Measurements from ENCODE around the gene TRAK2.
"Not testable (repeated sequence)": the region's sequence is repeated elsewhere in the genome, so short reads cannot be mapped to it uniquely, and the experiment has no call there.

TRAK2 gene

DNA sequence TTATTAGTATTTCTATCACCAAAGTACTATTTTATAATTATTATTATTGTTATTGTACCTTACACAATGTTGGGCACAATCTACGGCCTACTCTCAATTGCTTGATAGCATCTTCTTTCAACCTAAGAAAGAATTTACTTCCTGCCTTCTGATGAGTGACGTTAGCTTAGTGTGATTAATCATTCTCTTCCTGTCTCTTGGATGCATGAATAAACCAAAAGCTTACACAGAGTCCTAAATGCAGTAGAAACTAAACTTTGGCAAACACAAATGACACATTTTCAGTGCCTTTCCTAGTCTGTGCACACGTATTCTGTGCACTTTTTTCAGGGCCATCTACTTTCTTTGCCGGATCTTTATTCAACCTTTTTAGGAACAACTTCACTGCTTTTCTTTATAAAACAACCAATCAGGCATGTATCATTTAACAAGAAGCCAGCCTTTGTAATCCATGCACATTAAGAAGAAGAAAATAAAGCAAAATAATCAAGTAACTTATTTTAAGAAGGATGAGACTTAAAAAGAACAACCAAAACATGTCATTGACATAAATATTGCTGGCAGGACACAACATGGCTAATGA lies 19.1 kb downstream of the TRAK2 start:
- H3K4me3 ChIP-seq (ENCODE audit: low read depth, low read length), result no peak overlapping the region
- ChIA-PET CTCF (interaction anchor here (1.1 kb wide), 1 partner anchor 200 kb away, joined by 3 read pairs; no protein-coding TSS in a partner anchor), POLR2A (interaction anchor here (0.9 kb wide), 1 partner anchor 19 kb away, joined by 3 read pairs; the partner anchor contains the start of genes STRADB and TRAK2)
- DNase-seq (ENCODE audit: low read depth, low spot score), result no peak
- TF ChIP-seq, protein P1, sequence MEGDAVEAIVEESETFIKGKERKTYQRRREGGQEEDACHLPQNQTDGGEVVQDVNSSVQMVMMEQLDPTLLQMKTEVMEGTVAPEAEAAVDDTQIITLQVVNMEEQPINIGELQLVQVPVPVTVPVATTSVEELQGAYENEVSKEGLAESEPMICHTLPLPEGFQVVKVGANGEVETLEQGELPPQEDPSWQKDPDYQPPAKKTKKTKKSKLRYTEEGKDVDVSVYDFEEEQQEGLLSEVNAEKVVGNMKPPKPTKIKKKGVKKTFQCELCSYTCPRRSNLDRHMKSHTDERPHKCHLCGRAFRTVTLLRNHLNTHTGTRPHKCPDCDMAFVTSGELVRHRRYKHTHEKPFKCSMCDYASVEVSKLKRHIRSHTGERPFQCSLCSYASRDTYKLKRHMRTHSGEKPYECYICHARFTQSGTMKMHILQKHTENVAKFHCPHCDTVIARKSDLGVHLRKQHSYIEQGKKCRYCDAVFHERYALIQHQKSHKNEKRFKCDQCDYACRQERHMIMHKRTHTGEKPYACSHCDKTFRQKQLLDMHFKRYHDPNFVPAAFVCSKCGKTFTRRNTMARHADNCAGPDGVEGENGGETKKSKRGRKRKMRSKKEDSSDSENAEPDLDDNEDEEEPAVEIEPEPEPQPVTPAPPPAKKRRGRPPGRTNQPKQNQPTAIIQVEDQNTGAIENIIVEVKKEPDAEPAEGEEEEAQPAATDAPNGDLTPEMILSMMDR (IDR thresholded peaks at IDR 0.05; ENCODE audit: insufficient read depth, low read length, missing control alignments), result no peak

DNA sequence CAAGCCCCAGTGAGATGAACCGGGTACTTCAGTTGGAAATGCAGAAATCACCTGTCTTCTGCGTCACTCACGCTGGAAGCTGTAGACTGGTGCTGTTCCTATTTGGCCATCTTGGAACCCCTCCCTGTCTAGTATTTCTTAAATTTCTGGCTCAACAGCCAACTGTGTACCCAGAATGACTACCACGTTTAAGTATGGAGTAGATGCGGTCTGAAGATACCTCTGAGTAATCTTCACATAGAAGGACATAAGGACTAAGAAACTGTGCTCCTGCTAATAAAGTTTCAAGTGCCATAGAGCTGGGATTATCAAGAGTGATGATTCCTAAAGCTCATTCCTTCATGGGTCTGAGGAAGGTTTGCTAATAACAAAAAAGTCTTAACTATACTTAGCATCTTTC lies 20.4 kb downstream of the TRAK2 start:
- TF ChIP-seq, protein P1 (IDR thresholded peaks at IDR 0.05; ENCODE audit: insufficient read depth, low read length, missing control alignments), result no peak
- POLR2A ChIA-PET, result no interaction called here
- H3K4me3 ChIP-seq (ENCODE audit: low read depth, low read length), result no peak overlapping the region
- CTCF ChIA-PET, result interaction anchor here (0.6 kb wide), 1 partner anchor 16 kb away, joined by 3 read pairs; no protein-coding TSS in a partner anchor
- no peak for DNase-seq (ENCODE audit: low read depth, low spot score)

DNA sequence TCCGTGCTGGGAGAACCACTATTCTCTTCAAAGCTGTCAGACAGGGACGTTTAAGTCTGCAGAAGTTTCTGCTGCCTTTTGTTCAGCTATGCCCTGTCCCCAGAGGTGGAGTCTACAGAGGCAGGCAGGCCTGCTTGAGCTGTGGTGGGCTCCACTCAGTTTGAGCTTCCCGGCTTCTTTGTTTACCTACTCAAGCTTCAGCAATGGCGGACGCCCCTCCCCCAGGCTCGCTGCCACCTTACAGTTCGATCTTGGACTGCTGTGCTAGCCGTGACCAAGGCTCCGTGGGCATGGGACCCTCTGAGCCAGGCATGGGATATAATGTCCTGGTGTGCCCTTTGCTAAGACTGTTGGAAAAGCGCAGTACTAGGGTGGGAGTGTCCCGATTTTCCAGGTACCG lies 20.9 kb downstream of the TRAK2 start:
- POLR2A ChIA-PET; H3K4me3 ChIP-seq (ENCODE audit: low read depth, low read length); DNase-seq (ENCODE audit: low read depth, low spot score); CTCF ChIA-PET: not testable (repeated sequence)

DNA sequence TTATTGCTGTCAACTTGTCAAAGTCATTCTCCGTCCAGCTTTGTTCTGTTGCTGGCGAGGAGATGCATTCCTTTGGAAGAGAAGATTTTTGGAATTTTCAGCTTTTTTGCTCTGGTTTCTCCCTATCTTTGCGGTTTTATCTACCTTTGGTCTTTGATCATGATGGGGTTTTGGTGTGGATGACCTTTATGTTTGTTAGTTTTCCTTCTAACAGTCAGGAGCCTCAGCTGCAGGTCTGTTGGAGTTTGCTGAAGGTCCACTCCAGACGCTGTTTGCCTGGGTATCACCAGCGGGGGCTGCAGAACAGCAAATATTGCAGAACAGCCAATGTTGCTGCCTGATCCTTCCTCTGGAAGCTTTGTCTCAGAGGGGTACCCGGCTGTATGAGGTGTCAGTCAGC lies 21.4 kb downstream of the TRAK2 start:
- CTCF ChIA-PET, POLR2A ChIA-PET: not testable (repeated sequence)

DNA sequence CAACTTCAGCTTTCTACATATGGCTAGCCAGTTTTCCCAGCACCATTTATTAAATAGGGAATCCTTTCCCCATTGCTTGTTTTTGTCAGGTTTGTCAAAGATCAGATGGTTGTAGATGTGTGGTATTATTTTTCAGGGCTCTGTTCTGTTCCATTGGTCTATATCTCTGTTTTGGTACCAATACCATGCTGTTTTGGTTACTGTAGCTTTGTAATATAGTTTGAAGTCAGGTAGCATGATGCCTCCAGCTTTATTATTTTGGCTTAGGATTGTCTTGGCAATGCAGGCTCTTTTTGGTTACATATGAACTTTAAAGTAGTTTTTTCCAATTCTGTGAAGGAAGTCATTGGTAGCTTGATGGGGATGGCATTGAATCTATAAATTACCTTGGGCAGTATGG lies 22.9 kb downstream of the TRAK2 start:
- POLR2A ChIA-PET; DNase-seq (ENCODE audit: low read depth, low spot score); CTCF ChIA-PET; H3K4me3 ChIP-seq (ENCODE audit: low read depth, low read length): not testable (repeated sequence)

More for the DNA sequence above, 21.4 kb downstream of the TRAK2 start:
- not testable (repeated sequence) for DNase-seq (ENCODE audit: low read depth, low spot score); H3K4me3 ChIP-seq (ENCODE audit: low read depth, low read length)

DNA sequence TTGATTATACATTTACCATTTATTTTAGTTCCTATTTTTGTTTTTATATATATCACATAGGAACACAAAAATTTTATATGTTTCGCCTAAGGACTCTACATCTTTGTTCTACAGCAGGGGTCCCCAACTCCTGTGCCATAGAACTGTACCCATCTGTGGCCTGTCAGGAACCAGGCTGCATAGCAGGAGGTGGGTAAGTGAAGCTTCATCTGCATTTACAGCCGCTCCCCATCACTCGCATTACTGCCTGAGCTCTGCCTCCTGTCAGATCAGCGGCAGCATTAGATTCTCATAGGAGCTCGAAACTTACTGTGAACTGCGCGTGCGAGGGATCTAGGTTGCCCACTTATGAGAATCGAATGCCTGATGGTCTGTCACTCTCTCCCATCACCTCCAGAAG lies 25.3 kb downstream of the TRAK2 start:
- H3K4me3 ChIP-seq (ENCODE audit: low read depth, low read length), result no peak overlapping the region
- TF ChIP-seq, protein P1 (IDR thresholded peaks at IDR 0.05; ENCODE audit: insufficient read depth, low read length, missing control alignments), result no peak
- ChIA-PET CTCF (interaction anchor here (1.4 to 1.9 kb wide), 2 partner anchors 10 to 19 kb away, joined by 3 to 6 read pairs; no protein-coding TSS in a partner anchor), POLR2A (no interaction called here)
- DNase-seq (ENCODE audit: low read depth, low spot score), result no peak

DNA sequence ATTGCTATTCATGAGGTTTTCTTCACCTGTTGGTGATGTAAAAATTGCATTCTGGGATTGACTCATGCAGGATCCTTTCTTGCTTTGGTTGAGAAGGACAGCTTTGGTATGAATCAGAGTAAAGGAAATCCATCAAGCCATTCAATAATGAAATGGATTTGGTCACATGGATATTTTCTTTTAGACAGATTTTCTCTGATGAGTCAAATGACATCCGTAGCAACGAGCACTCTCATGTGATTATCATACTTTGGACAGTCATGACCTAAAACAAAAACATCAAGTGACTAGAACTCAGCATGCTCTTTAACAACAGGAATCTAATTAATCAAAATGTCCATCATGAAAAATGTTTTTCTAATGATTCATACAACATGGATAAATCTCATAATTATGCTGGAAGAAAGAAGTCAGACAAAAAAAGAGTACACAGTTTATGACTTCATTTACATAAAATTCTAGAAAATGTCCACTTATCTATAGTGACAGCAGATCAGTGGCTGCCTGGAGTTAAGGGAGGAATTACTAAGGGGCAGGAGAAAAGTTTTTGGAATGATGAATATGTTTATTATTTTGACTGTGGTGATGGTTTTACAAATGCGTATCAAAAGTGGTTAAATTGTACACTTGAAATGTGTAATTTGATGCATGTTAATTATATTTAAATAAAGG lies 30.7 kb downstream of the TRAK2 start:
- no peak for DNase-seq (ENCODE audit: low read depth, low spot score)
- ChIA-PET CTCF (no interaction called here), POLR2A (no interaction called here)
- H3K4me3 ChIP-seq (ENCODE audit: low read depth, low read length), result no peak overlapping the region
- TF ChIP-seq, protein P1 (IDR thresholded peaks at IDR 0.05; ENCODE audit: insufficient read depth, low read length, missing control alignments), result no peak

DNA sequence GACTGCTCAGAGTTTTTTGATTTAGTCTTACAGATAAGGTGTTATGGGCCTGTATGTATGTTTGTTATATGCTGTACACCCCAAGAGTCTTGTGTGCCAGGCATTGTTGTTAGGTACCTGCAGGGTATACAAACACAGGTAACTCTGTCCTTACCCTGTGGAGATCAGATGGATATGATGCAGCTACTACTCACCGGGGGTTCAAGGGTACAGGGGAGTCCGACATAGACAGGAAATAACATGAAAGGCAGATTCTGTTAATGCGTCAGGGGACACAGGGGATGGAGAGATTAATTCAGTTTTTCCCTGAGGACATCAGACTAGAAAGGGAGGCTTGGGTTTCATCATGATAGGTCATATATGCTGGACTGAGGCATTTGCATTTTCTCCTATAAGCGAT lies 31.3 kb downstream of the TRAK2 start:
- TF ChIP-seq, protein P1 (IDR thresholded peaks at IDR 0.05; ENCODE audit: insufficient read depth, low read length, missing control alignments), result no peak
- CTCF ChIA-PET, result no interaction called here
- POLR2A ChIA-PET, result no interaction called here
- no peak overlapping the region for H3K4me3 ChIP-seq (ENCODE audit: low read depth, low read length)
- DNase-seq (ENCODE audit: low read depth, low spot score), result no peak

Measured in AG04449 (cell line).